Uterus (tissue), 2 donors: ENCODE measurements around the gene HSFX3.

ENCODE experiments used
- CTCF ChIP-seq, 4 experiments: fragments of 200-600 bp in 2 of 4; fragments of 450-650 bp in 2 of 4; sonication (generic) in 2 of 4; IDR thresholded peaks; one replicate each; pipeline ENCODE4 v1.5.1; 2016 to 2019; ENCODE audit warnings: antibody characterized with exemption in 4 of 4, mild to moderate bottlenecking in 2 of 4, moderate library complexity in 1 of 4
- POLR2A ChIP-seq, 2 donors: fragments of 450-650 bp; IDR thresholded peaks; one replicate each; pipeline ENCODE4 v1.6.1; 2016; ENCODE audit warnings: antibody characterized with exemption in 2 of 2, mild to moderate bottlenecking in 1 of 2, moderate library complexity in 1 of 2

GRCh38 chrX:149512225-149512885 is 37.4 kb downstream of the HSFX3 start:
- TF ChIP-seq CTCF (IDR thresholded peaks at IDR 0.05) = peak; percentile 20 to 39 (median 28)
- TF ChIP-seq POLR2A (IDR thresholded peaks at IDR 0.05) = no peak
